ENCODE data around the gene C9orf43.

DNA sequence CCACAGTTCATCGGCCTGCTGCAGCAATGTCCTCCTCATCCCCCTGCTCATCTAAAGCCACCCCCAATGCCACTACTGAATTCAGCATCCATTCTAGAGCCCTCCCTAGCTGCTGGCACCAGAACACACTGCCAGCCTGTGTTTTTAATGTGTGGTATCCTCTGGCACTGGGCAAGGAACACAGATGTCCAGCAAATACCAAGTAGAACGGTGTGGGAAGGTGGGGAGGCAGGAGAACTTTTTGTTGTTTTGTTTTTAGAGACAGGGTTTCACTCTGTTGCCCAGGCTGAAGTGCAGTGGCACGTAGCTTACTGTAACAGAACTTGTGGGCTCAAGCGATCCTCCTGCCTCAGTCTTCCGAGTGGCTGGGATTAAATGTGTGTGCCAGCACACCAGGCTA lies 38.5 kb upstream of the C9orf43 start:
- TF ChIP-seq, protein P1, sequence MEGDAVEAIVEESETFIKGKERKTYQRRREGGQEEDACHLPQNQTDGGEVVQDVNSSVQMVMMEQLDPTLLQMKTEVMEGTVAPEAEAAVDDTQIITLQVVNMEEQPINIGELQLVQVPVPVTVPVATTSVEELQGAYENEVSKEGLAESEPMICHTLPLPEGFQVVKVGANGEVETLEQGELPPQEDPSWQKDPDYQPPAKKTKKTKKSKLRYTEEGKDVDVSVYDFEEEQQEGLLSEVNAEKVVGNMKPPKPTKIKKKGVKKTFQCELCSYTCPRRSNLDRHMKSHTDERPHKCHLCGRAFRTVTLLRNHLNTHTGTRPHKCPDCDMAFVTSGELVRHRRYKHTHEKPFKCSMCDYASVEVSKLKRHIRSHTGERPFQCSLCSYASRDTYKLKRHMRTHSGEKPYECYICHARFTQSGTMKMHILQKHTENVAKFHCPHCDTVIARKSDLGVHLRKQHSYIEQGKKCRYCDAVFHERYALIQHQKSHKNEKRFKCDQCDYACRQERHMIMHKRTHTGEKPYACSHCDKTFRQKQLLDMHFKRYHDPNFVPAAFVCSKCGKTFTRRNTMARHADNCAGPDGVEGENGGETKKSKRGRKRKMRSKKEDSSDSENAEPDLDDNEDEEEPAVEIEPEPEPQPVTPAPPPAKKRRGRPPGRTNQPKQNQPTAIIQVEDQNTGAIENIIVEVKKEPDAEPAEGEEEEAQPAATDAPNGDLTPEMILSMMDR (IDR thresholded peaks at IDR 0.05) = no peak
- TF ChIP-seq POLR2AphosphoS5 (IDR thresholded peaks at IDR 0.05) (no peak), EP300 (IDR thresholded peaks at IDR 0.05) (no peak)

Data from upper lobe of left lung (tissue), 4 donors.